Keratinocyte (primary cell): ENCODE results near the gene YIPF7.

ENCODE experiments used
- EZH2 ChIP-seq: IDR thresholded peaks from one replicate; pipeline ENCODE4 v1.6.1; 2012; ENCODE audit warnings: inconsistent platforms, mild to moderate bottlenecking, low read length, moderate library complexity
- TF ChIP-seq, protein P1 (sequence below), 3 experiments: IDR thresholded peaks in 1 of 3; conservative IDR thresholded peaks in 1 of 3; optimal IDR thresholded peaks in 1 of 3; 2 replicates in 2 of 3; 3 replicates in 1 of 3; pipeline versions ENCODE3 to v1.5.1; 2011; ENCODE audit warnings: low read length in 3 of 3, mild to moderate bottlenecking in 3 of 3, moderate library complexity in 2 of 3, control low read depth in 1 of 3, inconsistent platforms in 1 of 3; ENCODE audit not compliant: insufficient read depth in 2 of 3; ENCODE audit errors: extremely low read depth in 1 of 3

- TF ChIP-seq, protein P1, sequence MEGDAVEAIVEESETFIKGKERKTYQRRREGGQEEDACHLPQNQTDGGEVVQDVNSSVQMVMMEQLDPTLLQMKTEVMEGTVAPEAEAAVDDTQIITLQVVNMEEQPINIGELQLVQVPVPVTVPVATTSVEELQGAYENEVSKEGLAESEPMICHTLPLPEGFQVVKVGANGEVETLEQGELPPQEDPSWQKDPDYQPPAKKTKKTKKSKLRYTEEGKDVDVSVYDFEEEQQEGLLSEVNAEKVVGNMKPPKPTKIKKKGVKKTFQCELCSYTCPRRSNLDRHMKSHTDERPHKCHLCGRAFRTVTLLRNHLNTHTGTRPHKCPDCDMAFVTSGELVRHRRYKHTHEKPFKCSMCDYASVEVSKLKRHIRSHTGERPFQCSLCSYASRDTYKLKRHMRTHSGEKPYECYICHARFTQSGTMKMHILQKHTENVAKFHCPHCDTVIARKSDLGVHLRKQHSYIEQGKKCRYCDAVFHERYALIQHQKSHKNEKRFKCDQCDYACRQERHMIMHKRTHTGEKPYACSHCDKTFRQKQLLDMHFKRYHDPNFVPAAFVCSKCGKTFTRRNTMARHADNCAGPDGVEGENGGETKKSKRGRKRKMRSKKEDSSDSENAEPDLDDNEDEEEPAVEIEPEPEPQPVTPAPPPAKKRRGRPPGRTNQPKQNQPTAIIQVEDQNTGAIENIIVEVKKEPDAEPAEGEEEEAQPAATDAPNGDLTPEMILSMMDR (optimal IDR thresholded peaks at IDR 0.05 in 1 of 3, IDR thresholded peaks at IDR 0.05 in 1 of 3, conservative IDR thresholded peaks at IDR 0.05 in 1 of 3; ENCODE audit: extremely low read depth in 1 of 3, insufficient read depth in 2 of 3, low read length in 3 of 3) = no peak
- no peak for TF ChIP-seq EZH2
Measured at GRCh38 chr4:44675366-44675765, 23.9 kb upstream of the YIPF7 start.
